Measurements from ENCODE around the gene CDH23.
"Not testable (repeated sequence)": the region's sequence is repeated elsewhere in the genome, so short reads cannot be mapped to it uniquely, and the experiment has no call there.

The CDH23 gene

DNA sequence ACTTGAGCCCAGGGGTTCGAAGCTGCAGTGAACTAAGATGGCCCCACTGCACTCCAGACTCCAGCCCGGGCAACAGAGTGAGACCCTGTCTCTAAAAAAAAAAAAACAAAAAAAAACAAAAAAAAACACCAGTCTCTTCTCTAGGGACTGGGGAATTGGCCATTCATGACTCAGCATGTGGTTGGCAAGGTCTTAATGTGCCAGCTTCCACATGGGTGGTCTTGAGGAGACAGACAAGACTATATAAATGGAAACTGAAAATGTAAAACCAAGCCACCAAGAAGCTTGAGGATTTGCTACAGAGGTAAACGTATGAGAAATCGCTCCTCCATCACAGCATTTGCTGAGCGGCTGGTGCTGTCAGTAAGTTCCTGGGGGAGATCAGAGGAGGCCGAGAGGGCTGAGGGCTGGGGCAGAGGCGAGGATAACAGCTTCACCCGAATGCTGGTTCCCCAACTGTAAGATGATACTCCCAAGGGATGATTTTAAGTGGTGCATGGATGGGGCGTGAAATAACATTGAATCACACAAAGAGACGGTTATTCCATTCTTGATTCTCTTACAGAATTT, 194.1 kb downstream of the CDH23 start:
- DNase-seq = no peak

- DNase-seq = no peak
Measured at GRCh38 chr10:71594934-71595571, 198.3 kb downstream of the CDH23 start.

DNA sequence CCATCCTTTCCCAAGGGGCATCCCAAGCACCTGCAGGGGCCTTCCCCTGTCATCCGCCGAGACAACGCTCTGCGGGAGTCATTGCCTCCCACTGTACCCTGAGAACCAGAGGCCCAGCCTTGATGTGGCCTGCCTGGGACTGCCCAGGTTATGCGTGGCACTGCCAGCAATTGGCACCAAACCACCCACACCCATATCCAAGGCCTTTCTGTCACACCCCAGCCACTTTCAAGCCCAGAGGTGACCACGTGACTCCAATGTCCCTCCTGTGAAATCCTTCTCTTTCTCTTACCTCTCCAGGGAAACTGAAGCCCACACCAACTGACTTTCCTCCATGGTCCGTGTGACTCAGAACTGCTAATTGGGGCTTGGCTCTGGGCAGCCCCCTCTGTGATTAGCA, 198.9 kb downstream of the CDH23 start:
- DNase-seq = no peak

GRCh38 chr10:71596127-71596526, 199.4 kb downstream of the CDH23 start:
- no peak for DNase-seq

GRCh38 chr10:71596759-71597158, 200.0 kb downstream of the CDH23 start:
- DNase-seq = no peak

DNA sequence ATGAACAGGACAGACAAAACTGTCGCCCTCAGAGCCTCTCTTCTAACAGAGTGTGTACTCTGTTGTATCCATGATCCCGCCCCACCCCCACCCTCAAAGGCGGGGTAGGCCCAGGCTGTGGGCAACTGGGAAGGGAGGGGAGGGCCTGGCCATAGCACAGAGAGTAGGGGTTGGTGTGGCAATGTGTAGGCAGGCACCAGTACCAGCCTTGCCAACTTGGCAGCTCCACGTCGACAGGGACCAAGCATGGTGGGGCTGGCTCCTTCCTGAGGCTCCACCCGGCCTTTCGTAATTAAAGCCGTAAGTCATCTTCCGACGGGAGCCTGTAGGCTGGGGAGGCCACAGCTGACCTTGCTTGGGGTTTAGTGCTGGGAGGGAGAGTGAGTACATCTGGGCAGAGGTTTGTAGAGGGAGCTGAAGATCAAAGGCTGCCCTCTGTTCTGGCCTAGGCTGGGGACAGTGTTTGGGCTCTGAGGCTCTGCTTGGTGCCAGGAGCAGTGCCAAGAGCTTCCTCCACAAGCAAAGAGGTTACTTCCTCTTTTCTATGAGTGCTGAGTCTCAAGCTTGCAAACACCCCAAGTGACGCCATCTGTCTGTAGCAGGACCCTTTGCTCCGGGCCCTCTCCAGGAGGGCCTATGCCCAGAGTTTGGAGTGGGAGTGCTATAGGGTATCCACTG, 201.2 kb downstream of the CDH23 start:
- no peak for DNase-seq

- no peak for DNase-seq
Measured at GRCh38 chr10:71598621-71599055, 201.9 kb downstream of the CDH23 start.

- no peak for DNase-seq
Measured at GRCh38 chr10:71599518-71599917, 202.8 kb downstream of the CDH23 start.

GRCh38 chr10:71600242-71600641, 203.5 kb downstream of the CDH23 start:
- not testable (repeated sequence) for DNase-seq

GRCh38 chr10:71600849-71601248, 204.1 kb downstream of the CDH23 start:
- peak; percentile 32 for DNase-seq

GRCh38 chr10:71601273-71601672, 204.6 kb downstream of the CDH23 start:
- no peak for DNase-seq

GRCh38 chr10:71603150-71603549, 206.4 kb downstream of the CDH23 start:
- no peak for DNase-seq

DNA sequence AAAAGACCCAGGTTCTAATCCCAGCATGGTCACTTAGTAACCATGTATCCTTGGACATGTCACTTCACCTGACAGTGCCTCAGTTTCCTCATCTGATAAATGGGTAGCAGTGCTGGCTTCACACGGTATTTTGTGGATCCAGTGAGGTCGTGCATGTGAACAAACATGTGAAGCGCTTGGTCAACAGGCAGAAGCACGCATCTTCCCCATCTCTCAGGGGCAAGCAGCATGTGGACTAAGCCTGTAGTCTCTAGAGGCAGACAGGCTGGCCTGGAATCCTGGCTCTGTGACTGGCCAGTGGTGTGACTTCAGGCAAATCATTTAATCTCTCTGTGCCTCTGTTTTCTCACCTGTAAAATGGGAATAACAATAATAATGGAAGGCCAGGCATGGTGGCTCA, 207.0 kb downstream of the CDH23 start:
- DNase-seq = no peak

DNA sequence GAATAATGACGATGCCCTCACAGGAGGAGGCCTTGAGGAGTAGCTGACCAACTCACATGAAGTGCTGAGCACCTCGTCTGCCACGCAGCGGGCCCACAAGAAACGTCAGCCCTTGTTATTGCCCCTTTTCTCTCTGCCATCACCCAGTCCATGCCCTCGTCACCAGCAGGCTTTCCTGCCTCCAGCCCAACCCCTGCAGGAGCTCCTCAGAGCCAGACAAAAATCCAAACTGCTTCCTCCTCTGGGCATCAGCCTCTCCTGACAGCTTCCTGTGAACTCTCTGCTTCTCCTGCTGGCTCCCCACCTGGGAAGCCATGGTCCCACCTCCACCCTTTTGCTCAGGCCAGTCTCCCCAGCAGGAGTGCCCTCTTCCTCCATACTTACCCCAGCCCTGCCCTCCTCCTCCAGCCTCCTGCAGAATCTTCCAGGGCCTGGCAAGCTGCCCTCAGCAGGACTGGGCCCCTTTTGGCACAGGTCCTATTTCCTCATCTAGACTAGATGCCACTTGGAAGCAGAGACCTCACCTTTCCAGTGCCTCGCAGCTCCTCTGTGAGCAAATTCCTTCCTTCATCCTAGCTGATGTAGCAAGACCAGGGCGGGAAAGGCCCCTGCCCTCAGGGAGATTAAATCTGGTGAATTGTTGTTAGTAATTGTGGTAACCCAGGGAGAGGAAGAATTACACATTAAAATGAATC, 207.8 kb downstream of the CDH23 start:
- DNase-seq = no peak

- DNase-seq = no peak
Measured at GRCh38 chr10:71605263-71605962, 208.7 kb downstream of the CDH23 start.

GRCh38 chr10:71606257-71607081, 209.7 kb downstream of the CDH23 start:
- DNase-seq = no peak

DNA sequence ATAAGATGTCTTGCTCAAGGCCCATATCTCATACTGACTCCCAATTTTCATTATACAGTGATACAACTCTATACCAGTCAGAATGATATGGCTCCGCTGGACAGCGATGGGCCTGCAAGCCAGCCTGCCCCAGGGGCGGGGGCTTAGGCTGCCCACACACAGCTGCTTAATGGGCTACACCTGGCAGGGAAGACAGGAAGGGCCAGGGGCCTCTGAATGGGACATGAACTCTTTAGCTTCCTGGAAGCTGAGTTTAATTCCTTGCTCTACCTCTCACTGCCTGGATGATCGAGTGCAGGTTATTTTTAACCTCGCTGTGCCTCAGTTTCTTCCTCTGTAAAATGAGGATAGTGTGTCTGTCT, 210.3 kb downstream of the CDH23 start:
- no peak for DNase-seq

DNA sequence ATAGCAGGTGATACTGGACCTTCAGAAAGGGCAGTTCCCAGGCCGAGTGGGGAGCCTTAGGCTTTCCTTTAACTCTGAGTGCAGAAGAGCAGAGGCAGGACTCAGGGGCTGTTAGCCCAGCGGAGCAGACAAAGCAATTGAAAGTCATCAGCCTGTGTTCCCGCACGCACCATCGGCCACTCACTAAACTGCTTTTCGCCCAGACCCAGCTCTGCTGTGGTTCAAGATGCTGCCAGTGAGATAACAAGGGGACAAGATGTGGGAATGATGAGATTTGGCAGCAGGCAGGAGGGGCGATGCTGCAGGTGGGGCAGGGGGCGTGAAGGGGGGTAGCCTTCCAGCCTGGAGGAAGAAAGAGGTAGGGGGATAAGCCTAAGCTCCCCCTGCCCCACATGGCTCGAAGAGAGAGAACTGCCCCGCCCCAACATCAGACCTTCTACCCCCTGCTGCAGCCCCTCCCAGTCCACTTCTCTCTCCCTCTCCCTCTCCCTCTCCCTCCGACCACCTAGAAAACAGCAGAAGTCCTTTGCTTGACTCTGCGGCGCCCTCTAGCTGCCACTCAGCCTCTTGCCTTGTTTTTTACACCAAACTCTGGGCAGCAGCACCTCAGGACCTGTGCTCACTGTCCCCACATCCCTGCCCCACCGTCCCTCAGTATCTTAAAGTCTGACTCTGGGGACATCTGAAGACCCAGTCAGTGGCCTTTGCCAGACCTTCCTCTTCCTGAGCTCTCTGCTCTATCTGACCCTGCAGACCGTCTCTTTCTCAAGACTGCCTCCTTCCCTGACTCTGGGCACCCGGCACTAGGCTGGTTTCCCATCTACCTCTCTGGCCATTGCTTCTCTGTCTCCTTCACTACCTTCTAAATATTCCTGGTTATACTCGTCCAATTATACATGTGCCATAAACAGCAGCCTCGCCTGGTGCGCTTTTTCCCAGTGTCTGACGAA, 212.4 kb downstream of the CDH23 start:
- peak; percentile 69 for DNase-seq

DNA sequence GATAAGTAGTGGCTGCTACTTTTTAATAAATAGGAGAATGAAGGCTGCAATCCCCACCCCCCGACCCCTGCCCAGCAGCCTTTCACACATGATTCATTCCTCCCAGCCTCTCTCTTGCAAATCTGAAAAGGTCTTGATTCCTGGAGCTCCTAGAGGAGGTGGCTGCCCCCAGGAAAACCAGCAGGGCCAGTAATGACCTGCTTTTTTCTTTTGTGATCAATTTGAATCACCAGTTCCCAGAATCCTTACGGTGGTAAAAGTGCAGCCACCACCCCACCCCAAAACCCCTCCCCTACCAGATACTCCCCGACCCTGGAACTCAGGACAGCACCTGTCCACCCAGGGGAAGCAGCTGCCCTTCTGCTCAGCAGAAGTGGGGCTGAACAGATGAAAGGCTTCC, 213.9 kb downstream of the CDH23 start:
- DNase-seq = no peak

DNA sequence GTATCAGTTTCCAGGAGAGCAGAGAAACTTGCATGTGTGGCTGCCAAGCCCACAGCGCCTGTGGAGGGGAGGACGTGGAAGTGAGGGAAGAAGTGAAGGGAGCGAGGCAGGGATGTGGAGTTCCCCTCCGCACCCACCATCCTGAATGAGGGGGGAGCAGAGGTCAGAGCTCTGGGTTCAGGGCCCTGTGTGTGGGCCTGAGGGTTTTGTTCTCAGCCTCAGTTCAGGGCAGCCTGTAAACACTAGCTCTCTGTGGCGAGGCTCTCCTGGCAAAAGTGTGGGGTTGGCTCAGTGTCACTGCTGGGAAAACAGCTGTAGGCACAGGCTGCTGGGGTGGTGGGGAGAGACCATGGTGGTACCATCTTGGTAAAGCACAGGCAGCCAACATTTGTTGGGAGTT, 214.4 kb downstream of the CDH23 start:
- DNase-seq = no peak
